Measurements from ENCODE around the gene LEP.

DNA sequence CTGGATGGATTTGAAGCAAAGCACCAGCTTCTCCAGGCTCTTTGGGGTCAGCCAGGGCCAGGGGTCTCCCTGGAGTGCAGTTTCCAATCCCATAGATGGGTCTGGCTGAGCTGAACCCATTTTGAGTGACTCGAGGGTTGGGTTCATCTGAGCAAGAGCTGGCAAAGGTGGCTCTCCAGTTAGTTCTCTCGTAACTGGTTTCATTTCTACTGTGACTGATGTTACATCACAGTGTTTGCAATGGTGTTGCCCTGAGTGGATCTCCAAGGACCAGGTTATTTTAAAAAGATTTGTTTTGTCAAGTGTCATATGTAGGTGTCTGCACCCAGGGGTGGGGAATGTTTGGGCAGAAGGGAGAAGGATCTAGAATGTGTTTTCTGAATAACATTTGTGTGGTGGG lies 14.2 kb downstream of the LEP start:
- TF ChIP-seq POLR2AphosphoS5 (IDR thresholded peaks at IDR 0.05; ENCODE audit: low read depth, low read length) (no peak), TAF1 (IDR thresholded peaks at IDR 0.05; ENCODE audit: borderline replicate concordance, low read depth, low read length) (no peak), POLR2A (IDR thresholded peaks at IDR 0.05; ENCODE audit: low read depth, low read length) (no peak)

Measured in GM12892 (cell line).